NCI-H2029 treated with DMSO at 0.1 percent for 48 hours (cell line): ENCODE data around the gene ASCC1.
"Not testable (repeated sequence)": the region's sequence is repeated elsewhere in the genome, so short reads cannot be mapped to it uniquely, and the experiment has no call there.

ENCODE experiments used
- DNase-seq: peaks from one replicate; lab custom pipeline; 2025; lab: John Stamatoyannopoulos, UW

The ASCC1 gene

GRCh38 chr10:72215611-72216549 lies at the start of gene ASCC1, which contains the start of gene ANAPC16:
TSS of gene ASCC1 (minus strand) at chr10:72216276. CDS start at chr10:72213298, 2,978 bp downstream.
TSS of gene ANAPC16 (plus strand) at chr10:72216012. CDS start at chr10:72223915, 7,903 bp downstream.
- peak; percentile 56 for DNase-seq

DNA sequence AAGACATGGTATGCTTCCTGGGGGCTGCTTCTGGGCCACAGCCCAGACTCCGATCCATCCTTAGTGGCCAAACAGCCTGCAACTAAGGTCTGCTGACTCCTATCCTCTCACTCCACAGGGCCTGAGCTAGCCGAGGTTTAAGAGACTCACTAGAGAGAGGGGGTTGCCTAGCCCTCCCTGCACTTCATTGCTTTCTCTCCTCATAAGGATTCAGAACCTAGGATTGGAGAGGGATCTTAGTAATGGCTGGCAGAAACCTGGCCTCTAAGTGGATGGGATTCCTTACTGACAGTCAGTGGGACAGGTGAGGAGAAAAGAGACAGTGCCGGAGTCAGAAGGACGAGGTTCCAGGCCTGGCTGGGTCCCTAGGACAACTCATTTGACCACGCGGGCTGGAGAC lies 49.4 kb upstream of the ASCC1 start:
- DNase-seq: no peak

- DNase-seq: no peak
These were observed 48.5 kb upstream of the ASCC1 start for GRCh38 chr10:72264536-72264935.

- DNase-seq: peak; percentile 45
These were observed 47.7 kb upstream of the ASCC1 start for GRCh38 chr10:72263613-72264241.

DNA sequence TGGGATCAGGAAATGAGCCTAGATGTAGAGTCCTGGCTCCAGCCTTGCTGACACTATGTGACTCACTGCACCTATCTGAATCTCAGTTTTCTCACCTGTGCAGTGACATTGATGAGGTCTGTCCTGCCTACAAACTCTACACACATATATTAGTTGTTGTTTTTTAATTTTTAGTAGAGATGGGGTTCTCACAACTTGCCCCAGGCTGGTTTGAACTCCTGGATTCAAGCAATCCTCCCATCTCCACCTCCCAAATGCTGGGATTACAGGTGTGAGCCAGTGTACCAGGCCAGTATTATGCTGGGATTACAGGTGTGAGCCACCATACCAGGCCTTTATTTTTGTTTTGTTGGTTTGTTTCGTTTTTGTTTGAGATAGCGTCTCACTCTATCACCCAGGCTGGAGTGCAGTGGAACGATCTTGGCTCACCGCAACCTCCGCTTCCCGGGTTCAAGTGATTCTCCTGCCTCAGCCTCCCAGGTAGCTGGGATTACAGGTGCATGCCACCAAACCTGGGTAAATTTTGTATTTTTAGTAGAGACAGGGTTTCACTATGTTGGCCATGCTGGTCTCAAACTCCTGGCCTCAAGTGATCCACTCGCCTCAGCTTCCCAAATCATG lies 45.8 kb upstream of the ASCC1 start:
- no peak for DNase-seq

DNA sequence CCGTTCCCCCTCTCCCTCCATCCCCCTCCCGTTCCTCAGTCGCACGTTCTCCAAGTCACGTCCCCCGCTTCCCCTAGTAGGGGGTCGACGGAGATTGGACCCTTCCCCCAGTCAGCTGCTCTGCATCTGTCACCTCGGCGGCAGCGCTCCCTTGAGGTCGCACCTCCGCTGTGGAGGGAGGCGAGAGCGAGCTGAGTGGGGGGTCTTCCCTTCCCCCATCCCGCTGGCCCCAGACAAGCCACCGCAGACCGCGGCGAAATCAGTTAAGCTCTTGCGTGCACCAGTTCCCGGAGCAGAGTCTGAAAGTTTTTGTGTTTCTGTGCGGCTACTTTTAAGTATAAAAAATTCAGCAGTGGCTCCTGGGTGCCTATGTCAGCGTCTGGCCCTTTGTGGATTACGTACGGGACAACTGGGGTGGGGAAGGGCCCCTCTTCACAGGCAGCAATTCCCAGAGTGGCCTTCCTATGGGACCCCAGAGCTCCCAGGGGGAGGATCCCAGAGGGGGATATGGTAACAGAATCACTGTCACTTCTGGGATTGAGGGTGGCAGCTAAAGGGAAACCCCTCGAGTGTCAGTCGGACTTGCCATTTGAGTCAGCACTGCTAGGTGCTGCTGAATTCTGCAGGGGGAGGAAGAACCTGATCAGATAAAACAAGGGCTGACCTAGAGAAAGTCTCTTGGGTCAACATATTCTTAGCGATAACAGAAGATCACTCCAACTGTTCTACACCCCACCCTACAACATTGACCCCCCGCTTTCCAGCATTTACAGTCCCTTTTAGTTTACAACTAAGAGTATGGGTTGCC lies 45.1 kb upstream of the ASCC1 start:
- no peak for DNase-seq

- DNase-seq: no peak
These were observed 44.3 kb upstream of the ASCC1 start for GRCh38 chr10:72260239-72260975.

DNA sequence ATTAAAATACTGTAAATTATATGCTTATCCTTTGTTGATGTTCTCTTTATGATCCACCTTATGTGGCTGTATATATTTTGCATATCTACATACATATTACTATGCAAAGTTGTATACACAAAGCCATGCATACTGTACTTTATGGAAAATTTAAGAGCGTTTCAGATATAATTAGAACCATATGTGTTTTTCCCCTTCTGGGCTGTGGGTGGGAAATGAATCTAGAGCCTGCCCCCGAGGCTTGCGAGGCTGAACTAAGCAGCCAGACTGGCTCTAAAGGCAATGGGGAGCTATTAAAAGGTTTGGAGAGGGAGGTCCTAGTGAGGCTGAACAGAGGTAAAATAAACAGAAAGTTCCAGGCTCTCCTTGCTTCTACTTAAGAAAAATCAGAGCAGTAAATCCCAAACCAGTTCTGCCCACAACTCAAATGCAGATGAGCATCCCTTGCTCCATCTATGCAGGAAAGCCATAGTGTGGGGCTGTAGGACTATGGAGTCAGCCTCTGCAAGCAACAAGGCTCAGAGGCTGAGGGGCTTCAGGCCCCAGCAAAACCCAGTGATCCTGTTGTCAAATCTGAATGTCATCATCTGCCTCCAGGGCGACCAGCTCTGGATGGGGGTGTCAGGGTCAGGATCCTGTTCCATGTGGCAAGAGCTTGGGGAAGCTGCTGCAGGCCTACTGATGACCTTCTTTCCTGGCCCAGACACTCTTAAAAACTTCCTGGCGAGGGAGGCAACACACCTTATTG lies 43.6 kb upstream of the ASCC1 start:
- DNase-seq: no peak

DNA sequence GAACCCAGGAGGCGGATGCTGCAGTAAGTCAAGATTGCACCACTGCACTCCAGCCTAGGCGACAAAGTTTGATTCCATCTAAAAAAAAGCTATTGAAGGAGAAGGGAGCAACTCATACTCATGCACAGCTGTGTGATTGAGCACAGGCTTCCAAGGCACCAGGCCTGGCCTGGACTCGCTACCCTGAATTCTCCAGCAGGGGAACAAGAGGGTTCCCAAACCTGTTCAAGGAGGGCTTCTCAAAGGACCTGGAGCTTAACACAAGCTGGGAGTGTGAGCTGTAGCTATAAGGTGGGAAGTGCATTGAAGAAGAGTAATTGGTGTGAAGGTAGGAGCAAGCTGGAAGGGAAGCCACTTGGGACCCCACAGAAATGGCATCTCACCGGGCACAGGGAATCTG lies 42.5 kb upstream of the ASCC1 start:
- DNase-seq: no peak

DNA sequence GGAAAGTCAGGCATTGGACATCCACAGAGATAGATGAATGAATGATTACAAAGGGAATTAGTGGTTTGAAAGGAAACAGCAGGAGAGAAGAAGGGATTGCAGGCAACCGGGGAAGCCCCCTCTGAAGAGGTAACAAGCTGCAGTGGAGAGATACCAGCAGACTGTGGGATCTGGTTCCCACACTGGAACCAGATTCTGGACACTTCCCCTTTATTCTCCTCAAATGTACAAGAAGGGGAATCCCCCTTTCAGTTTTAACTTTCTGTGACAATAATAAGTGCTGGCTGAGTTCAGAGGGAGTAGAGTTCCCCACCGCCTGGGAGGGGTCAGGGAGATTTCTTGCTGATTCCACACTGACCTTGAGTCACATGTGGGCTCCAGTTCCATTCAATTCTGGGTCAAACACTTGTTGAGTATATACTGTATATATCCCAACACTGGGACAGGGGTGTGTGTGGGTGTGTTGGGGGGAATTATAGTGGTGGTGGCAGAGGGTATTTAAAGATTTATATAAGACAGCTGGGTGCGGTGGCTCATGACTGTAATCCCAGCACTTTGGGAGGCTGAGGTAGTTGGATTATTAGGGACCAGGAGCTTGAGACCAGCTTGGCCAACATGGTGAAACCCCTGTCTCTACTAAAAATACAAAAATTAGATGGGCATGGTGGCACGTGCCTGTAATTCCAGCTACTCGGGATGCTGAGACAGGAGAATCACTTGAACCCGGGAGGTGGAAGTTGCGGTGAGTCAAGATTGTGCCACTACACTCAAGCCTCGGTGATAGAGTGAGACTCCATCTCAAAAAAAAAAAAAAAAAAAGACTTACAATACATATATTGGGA lies 41.2 kb upstream of the ASCC1 start:
- no peak for DNase-seq

DNA sequence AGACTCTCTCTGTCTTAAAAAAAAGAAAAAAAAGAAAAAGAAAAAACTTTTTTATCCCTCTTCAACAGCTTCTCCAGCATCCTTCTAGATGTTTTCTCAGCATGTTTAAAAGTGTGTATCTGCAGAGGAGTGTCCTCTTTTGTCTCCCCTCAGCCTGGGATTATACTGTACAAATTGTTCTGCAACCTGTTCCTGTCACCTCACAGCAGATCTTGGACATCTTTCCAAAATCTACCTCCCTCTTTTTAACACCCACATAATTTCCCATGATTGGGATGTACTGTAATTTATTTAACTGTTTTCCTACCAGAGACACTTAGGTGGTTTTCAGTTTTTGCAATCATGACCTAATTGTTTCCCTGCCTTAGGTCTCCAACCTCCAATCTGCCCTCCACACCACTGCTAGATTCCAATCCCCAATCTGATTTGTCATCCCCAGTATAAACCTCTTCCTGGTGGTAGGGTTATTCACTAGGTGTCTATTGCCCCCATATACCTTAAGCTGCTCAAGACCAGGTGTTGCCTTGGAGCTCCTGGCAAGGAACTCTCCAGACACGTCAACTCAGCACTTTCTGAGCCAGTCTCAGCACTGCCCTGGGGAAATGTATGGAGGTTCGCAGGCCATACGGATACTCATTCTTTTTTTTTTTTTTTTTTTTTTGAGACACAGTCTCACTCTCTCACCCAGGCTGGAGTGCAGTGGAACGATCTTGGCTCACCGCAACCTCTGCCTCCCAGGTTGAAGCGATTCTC lies 40.1 kb upstream of the ASCC1 start:
- DNase-seq: no peak

DNA sequence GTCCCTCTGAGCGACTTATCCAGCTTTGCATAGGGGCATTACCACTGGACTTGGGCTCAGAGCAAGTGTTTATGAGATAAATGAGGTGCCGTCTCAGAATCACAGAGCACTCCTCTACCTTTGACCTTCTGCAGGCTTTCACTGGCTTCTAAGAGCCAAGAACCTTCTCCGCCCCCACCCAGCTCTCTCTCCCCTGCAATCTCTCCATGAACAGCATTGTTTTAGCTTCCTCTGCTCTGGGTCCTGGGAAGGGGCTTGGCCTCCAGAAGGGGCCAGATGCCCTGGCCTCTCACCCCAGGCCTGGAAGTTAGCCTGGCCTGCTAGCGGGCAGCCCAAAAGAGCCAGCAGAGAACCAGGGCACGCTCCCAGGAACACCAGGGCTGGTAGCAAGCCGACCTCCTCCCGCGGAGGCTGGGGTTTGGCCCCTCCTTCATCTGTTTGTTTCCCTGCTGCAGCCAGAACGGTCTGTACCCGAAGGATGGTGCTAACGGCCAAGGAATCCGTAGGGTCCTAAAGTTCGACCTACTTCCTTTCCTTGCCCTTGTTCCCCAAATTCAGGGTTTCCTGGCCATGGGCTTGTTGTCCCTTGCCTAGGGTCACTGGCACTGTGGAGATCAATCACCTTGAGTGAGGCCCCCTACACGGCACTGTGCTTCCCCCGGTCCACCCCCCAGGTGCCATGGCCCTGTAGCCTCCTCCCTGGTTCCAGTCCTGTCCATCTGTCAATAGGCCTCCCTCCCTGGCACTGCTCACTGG lies 38.9 kb upstream of the ASCC1 start:
- DNase-seq: no peak

DNA sequence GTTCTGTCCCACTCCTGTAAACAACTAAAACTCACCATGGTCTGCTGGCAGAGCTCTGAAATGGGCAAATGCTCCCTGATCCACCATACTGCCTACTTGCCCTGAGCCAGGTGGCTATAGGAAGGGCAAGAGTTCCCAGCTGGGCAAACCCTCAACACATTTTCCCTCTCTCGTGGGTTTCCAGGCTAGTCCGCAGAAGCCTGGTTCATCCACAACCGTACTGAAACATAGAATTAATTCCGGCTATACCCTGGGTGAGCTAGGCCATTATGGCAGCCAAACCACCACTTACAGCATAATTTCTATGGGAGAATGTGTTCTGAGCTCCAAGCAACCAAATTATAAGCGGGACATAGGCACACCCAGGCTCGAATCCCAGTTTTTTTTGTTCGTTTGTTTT lies 37.5 kb upstream of the ASCC1 start:
- no peak for DNase-seq

DNA sequence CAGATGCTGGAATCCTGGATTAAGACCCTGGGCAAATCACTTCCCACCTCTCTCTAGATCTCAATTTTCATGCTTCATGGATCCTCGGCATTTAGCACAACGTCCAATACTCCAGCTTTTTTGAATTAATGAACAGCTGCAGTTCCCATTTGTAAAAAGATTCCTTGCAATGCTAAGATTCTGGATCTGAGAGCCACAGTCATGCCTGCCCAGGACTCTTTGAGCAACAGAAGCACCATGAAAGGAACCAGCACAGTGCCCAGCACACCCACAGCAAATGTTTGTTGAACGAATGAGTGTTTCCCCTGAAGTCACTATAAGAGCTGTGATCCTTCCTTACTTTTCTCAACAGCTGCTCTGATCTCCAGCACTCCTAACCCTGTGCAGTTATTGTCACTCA lies 36.9 kb upstream of the ASCC1 start:
- no peak for DNase-seq

GRCh38 chr10:72251635-72252034 lies 35.6 kb upstream of the ASCC1 start:
- no peak for DNase-seq

DNA sequence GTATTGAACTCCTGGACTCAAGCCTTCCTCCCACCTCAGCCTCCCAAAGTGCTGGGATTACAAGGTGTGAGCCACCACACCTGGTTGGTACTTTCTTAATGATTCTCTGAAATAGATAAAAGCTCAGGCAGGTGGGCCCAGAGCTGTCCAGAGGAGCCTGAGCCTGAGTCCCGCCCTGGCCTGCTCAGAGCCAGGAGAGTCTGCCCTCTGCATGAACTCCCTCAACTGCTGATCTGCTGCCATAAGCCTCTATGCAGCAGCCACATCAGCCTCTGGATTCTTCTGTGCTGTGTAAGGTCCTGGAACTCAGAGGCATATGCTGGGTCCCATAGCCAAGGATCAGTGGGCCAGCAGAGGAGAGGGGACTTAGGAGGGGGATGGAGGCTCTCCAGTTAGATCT lies 34.6 kb upstream of the ASCC1 start:
- no peak for DNase-seq

DNA sequence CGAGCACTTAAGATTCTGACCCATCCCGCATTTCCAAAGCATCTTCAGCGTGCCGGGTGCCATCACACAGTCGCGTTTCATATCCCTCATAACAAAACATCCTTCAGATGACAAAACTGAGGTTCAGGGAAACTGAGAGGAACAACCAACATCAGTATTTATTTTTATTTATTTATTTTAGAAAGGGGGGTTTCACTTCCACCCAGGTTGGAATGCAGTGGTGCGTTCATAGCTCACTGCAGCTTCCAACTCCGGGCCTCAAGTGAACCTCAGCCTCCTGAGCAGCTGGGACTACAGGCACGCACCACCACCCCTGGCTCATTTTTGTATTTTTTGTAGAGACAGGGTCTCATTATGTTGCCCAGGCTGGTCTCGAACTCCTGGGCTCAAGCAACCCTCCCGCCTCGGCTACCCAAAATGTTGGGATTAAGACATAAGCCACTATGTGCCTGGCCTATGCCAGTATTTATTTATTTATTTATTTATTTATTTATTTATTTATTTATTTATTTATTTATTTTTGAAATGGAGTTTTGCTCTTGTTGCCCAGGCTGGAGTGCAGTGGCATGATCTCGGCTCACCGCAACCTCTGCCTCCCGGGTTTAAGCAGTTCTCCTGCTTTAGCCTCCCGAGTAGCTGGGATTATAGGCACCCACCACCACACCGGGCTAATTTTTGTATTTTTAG lies 33.2 kb upstream of the ASCC1 start:
- DNase-seq: not testable (repeated sequence)
